HG03108 (cell line): ENCODE measurements around the gene SH2B2.
"Not testable (repeated sequence)": the region's sequence is repeated elsewhere in the genome, so short reads cannot be mapped to it uniquely, and the experiment has no call there.

Source experiments
- ATAC-seq: cut with Tn5 transposase; IDR thresholded peaks from one replicate; pipeline ENCODE4 v1.9.1; 2021; ENCODE audit warnings: moderate library complexity; ENCODE audit not compliant: unreplicated experiment

Gene SH2B2

GRCh38 chr7:102327183-102327582 is 40.5 kb downstream of the SH2B2 start:
- not testable (repeated sequence) for ATAC-seq

- ATAC-seq = not testable (repeated sequence)
Measured at GRCh38 chr7:102328863-102329262, 42.2 kb downstream of the SH2B2 start.

DNA sequence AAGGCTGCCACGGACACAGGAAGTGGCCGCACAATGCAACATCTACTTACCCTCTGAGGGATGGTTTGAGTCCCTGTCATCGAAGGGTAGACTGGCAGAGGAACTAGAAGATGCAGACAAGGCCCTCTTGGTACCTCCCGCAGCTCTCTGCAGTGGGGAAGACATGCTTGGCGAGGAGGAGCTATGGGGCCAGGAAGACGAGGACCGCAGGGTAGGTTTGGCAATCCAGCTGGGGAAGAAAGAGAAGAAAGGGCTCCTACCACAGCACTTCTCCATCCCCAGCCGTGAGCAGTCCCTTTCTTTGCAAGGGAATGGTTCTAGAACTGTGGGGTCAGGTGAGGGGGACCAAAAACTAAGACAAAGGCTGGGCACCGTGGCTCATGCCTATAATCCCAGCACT is 42.7 kb downstream of the SH2B2 start:
- ATAC-seq = not testable (repeated sequence)

DNA sequence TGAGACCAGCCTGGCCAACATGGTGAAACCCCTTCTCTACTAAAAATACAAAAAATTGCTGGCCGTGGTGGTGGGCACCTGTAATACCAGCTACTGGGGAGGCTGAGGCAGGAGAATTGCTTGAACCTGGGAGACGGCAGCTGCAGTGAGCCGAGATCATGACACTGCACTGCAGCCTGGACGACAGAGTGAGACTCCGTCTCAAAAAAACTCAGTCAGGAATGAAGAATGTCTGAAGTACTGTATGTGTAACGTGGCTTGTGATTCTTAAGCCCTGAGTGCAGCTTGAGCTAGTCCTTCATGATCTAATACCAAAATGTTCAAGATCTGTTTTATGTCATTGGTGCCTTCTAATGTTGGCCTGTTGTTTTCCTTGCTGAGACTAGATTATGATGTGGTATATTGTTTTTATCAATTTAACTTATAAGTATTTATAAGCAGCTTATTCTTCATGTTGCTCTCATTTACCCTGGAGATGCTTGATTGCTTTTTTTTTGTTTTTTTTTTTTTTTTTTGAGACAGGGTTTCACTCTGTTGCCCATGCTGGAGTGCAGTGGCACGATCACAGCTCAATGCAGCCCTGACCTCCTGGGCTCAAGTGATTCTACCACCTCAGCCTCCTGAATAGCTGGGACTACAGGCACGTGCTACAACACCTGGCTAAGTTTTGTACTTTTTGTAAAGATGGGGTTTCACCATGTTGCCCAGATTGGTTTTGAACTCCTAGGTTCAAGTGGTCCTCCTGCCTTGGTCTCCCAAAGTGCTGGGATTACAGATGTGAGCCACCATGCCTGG is 44.2 kb downstream of the SH2B2 start:
- not testable (repeated sequence) for ATAC-seq

GRCh38 chr7:102335574-102335973 is 48.9 kb downstream of the SH2B2 start:
- not testable (repeated sequence) for ATAC-seq

DNA sequence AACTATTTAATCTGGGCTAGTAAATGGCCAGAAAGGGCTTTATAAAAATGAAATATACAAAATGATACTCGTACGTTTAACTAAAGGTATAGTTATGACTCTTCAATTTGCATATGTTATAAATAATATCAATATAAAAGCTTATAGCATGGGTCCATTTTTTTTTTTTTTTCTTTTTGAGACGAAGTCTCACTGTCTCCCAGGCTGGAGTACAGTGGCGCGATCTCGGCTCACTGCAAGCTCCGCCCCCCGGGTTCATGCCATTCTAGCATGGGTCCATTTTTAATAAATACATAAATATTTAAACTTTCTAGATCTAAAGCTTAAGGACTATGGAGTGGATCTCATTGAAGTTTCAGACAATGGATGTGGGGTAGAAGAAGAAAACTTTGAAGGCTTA is 50.3 kb downstream of the SH2B2 start:
- ATAC-seq = not testable (repeated sequence)

DNA sequence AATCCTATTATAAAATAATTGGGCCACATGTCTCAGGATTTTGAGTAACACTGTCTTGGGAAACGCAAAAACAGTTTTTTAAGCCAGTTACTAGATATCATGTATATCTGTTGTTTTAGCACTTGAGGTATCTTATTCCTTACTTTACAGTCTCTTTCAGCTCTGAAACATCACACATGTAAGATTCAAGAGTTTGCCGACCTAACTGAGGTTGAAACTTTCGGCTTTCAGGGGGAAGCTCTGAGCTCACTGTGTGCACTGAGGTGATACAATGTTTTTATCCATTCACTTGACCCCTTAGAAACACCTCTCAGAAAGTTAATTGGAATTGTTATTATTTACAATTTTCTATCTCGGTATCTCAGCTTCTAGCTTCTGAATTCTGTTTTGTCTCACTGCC is 50.8 kb downstream of the SH2B2 start:
- ATAC-seq = not testable (repeated sequence)

GRCh38 chr7:102340599-102341368 is 54.1 kb downstream of the SH2B2 start:
- ATAC-seq = not testable (repeated sequence)

DNA sequence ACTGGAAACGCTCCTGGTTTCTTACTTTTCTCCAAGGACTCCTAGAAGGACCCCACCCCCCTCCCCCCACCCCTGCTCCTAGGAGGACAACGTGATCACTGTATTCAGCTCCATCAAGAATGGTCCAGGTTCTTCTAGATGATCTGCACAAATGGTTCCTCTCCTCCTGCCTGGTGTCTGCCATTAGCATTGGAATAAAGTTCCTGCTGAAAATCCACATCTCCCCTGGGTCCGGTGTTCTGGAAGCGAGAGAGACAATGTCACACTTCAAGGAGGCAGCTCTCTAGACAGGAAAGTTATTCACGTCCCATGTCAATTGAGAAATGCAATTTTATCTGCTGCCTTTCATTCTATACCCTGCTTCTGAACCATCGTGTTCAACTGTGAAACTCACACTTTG is 60.3 kb downstream of the SH2B2 start:
- ATAC-seq = not testable (repeated sequence)

DNA sequence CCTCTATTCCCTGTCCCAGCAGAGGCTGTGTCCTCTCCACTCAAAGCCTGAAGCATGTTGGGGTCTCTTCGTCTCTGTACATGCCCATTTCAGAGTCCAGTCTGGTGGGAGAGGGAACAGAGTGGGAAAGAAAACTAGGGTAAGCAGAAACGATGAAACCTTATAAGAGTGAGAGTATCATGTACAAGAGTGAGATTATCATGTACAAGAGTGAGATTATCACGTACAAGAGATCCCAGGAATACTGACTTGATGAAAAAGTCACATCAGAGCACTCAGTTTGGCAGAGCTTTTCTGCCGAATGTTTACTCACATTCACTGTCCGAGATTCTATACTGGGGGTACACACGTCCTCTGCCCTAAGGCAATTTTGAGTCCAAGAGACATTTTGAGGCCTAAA is 69.7 kb downstream of the SH2B2 start, which contains the start of gene SPDYE6:
Gene SPDYE6, minus strand, starts transcription at position 101 of the 400 bp plus-strand sequence. CDS start 421 bp downstream, outside the sequence.
- ATAC-seq = not testable (repeated sequence)

GRCh38 chr7:102363549-102364393 is 77.1 kb downstream of the SH2B2 start:
- ATAC-seq = peak; percentile 97

DNA sequence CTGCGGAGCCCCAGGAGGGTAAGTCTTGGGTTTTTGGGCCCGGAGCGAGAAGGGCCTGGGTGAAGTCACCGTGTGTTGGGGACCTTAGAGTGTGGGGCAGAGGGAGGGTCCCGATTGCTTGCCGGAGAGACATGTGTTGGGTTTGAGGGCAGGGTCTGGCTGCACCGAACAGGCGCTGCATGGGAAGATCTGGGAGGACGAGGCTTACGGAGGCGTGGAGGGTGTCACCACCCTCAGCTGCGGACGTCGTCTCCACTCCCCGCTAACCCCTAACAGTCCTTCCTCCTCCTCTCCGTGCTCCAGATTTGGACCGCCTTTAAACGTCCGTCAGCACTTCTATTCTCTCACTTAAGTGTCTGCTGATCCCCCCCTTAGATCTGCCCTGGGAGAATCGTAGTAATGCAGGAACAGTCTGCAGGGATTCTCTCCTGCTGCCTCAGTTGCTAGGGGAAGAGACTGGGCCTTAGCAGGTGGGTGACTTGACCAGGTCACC is 77.8 kb downstream of the SH2B2 start:
- ATAC-seq = not testable (repeated sequence)

DNA sequence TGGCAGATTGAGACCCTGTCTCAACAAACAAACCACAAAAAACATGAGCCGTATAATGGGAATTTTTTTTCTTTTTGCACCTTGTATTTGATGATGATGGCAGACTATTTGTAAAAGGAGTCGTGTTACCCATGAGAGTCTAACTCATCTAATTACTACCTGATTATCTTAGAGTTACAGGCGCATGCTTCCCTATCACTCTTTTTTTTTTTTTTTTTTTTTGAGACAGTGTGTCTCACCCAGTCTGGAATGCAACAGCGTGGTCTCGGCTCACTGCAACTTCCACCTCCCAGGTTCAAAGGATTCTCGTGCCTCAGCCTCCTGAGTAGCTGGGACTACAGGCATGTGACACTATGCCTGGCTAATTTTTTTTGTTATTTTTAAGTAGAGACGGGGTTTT is 78.7 kb downstream of the SH2B2 start:
- ATAC-seq = not testable (repeated sequence)

DNA sequence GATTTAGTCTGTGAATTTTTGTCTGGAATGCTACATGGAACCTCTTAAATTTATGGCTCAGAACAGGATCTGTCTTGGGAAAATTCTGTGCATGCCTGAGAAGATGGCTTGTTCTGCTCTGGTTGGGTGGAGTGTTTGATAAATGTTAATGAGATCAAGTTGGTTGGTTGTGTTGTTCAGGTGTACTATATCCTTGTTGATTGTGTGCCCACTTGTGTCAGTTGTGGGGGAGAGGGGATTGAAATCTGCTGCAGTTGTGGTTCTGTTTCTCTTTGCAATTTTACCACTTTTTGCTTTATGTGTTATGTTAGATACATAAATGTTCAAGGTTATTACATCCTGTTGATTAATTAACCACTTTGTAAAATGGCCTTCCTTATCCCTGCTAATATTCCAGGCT is 83.4 kb downstream of the SH2B2 start:
- ATAC-seq = not testable (repeated sequence)
